B cell (primary cell): ENCODE measurements around the gene ADAMTS13. TPM values are rescaled to one million over a fixed set of nuclear protein-coding genes. Genes with fewer than 3 reads are reported as not detected.

Experiments
- ATAC-seq: fragments of 200-7000 bp; cut with Tn5 transposase; one replicate; pipeline ENCODE4 v1.10.0; 2021; ENCODE audit warnings: low read depth, mild to moderate bottlenecking, moderate number of reproducible peaks, moderate library complexity
- CTCF ChIA-PET: fragments of 350-600 bp; sonication (Branson Sonifier 250); formaldehyde crosslinking; loops from one replicate; lab custom pipeline; 2021; ENCODE audit warnings: antibody characterized with exemption, inconsistent platforms; lab: Charles Lee
- POLR2A ChIA-PET: fragments of 350-600 bp; sonication (Branson Sonifier 250); formaldehyde crosslinking; loops from one replicate; lab custom pipeline; 2021; ENCODE audit warnings: antibody characterized with exemption; lab: Charles Lee
- DNase-seq: peaks from one replicate; pipeline ENCODE4 v3.0.0; 2013
- H2AFZ ChIP-seq: 2 replicates; pipeline ENCODE4 v1.6.1; 2012; ENCODE audit warnings: mild to moderate bottlenecking, low read depth, low read length; ENCODE audit not compliant: insufficient read depth, poor library complexity, severe bottlenecking
- H3K27ac ChIP-seq, 2 donors: 1 replicate in 1 of 2; 2 replicates in 1 of 2; pipeline ENCODE4 v1.5.1; 2012 to 2013; ENCODE audit warnings: low read length in 2 of 2, mild to moderate bottlenecking in 2 of 2, moderate library complexity in 1 of 2
- H3K27me3 ChIP-seq, 4 experiments: fragments of 200-600 bp in 1 of 4; sonication (generic) in 1 of 4; replicated peaks in 1 of 4; 1 replicate in 2 of 4; 2 replicates in 2 of 4; pipeline versions ENCODE4 v1.6.1 to v1.7.0; 2013 to 2016; ENCODE audit warnings: low read length in 3 of 4, mild to moderate bottlenecking in 2 of 4, mixed read lengths in 1 of 4, moderate library complexity in 1 of 4; ENCODE audit not compliant: insufficient read depth in 4 of 4, control insufficient read depth in 3 of 4; ENCODE audit errors: control extremely low read depth in 1 of 4
- H3K36me3 ChIP-seq, 2 experiments: replicated peaks in 1 of 2; 1 replicate in 1 of 2; 2 replicates in 1 of 2; pipeline versions ENCODE4 v1.6.1 to v1.7.1; 2013; ENCODE audit warnings: low read length in 1 of 2; ENCODE audit not compliant: insufficient read depth in 2 of 2, control insufficient read depth in 1 of 2; ENCODE audit errors: control extremely low read depth in 1 of 2, extremely low read depth in 1 of 2
- H3K4me1 ChIP-seq, 2 donors: fragments of 200-600 bp in 1 of 2; sonication (generic) in 1 of 2; 1 replicate in 1 of 2; 2 replicates in 1 of 2; pipeline versions ENCODE4 v1.5.1 to v1.6.1; 2013 to 2017; ENCODE audit warnings: low read length in 2 of 2; ENCODE audit not compliant: control insufficient read depth in 2 of 2, insufficient read depth in 2 of 2
- H3K4me2 ChIP-seq: replicated peaks from 2 replicates; pipeline ENCODE3; 2012; ENCODE audit warnings: mild to moderate bottlenecking, low read depth, low read length; ENCODE audit not compliant: poor library complexity, severe bottlenecking
- H3K4me3 ChIP-seq, 5 experiments: fragments of 200-600 bp in 1 of 5; sonication (generic) in 1 of 5; 1 replicate in 3 of 5; 2 replicates in 2 of 5; pipeline versions ENCODE4 v1.5.1 to v1.7.0; 2011 to 2016; ENCODE audit warnings: low read length in 4 of 5, mild to moderate bottlenecking in 4 of 5, low read depth in 2 of 5, control low read depth in 1 of 5, moderate library complexity in 1 of 5; ENCODE audit not compliant: insufficient read depth in 1 of 5; ENCODE audit errors: control extremely low read depth in 1 of 5, extremely low read depth in 1 of 5
- H3K79me2 ChIP-seq: fragments of 200-600 bp; sonication (generic); one replicate; pipeline ENCODE4 v1.6.0; 2016; ENCODE audit warnings: low read length; ENCODE audit not compliant: control insufficient read depth, insufficient read depth
- H3K9ac ChIP-seq: fragments of 200-600 bp; sonication (generic); 2 replicates; pipeline ENCODE4 v1.6.1; 2017; ENCODE audit warnings: mild to moderate bottlenecking, low read length, moderate library complexity
- H3K9me3 ChIP-seq, 3 donors: one replicate each; pipeline versions ENCODE4 v1.6.1 to v1.7.1; 2013; ENCODE audit warnings: low read length in 2 of 3; ENCODE audit not compliant: control insufficient read depth in 2 of 3, insufficient read depth in 1 of 3; ENCODE audit errors: control extremely low read depth in 1 of 3
- H4K20me1 ChIP-seq: 2 replicates; pipeline ENCODE4 v1.6.0; 2012; ENCODE audit warnings: mild to moderate bottlenecking, low read length; ENCODE audit not compliant: insufficient read depth, control insufficient read depth, poor library complexity, severe bottlenecking
- H3K27ac Mint-ChIP-seq: one replicate; pipeline ENCODE4 v1.8.0; 2021; ENCODE audit warnings: mixed read lengths
- H3K27me3 Mint-ChIP-seq: one replicate; pipeline ENCODE4 v1.8.0; 2021; ENCODE audit warnings: mixed read lengths
- H3K4me1 Mint-ChIP-seq: one replicate; pipeline ENCODE4 v1.8.0; 2021; ENCODE audit warnings: mixed read lengths
- H3K4me3 Mint-ChIP-seq: one replicate; pipeline ENCODE4 v1.8.0; 2021; ENCODE audit warnings: mixed read lengths
- H3K9me3 Mint-ChIP-seq: one replicate; pipeline ENCODE4 v1.8.0; 2022; ENCODE audit warnings: mixed read lengths; ENCODE audit not compliant: insufficient read depth
- CTCF ChIP-seq: fragments of 200-600 bp; IDR thresholded peaks from one replicate; pipeline ENCODE4 v1.8.0; 2022; ENCODE audit warnings: antibody characterized with exemption, mild to moderate bottlenecking
- EZH2 ChIP-seq: IDR thresholded peaks from 2 replicates; pipeline ENCODE4 v1.6.1; 2012; ENCODE audit warnings: borderline replicate concordance, low read depth, mild to moderate bottlenecking, moderate library complexity, low read length; ENCODE audit not compliant: insufficient read depth, poor library complexity, severe bottlenecking
- WGBS: methylation state at CpG from one replicate; pipeline ENCODE4 v1.1.5; 2013; ENCODE audit warnings: missing lambda C conversion rate; ENCODE audit not compliant: insufficient coverage; 5-methylcytosine and 5-hydroxymethylcytosine counted together
- intact Hi-C: fragments of 100-400 bp; cut with micrococcal nuclease; formaldehyde crosslinking; loops from one replicate; pipeline ENCODE4 v1.10.0; 2022
- polyA plus RNA-seq: library from polyadenylated mRNA; depleted of rRNA; stranded (reverse); fragments of >200 nt; gene quantifications from 2 replicates; pipeline ENCODE4 v1.2.3, GENCODE V29; 2012
- total RNA-seq, 2 donors: library from RNA; stranded (reverse); fragments of 120-200 nt in 1 of 2; gene quantifications; 1 replicate in 1 of 2; 2 replicates in 1 of 2; pipeline versions ENCODE4 v1.2.3 to v1.2.4, GENCODE V29; 2013 to 2022

ADAMTS13 gene
- total and polyA plus RNA-seq, 2 donors (not counting 1 experiment from before 2014, with no cell fraction given) = 2.5 to 5.7 TPM

- H3K4me1 Mint-ChIP-seq = peaks cover 23% of the 10 kb centered on the region
Measured at GRCh38 chr9:133459476-133460404, 37.6 kb downstream of the ADAMTS13 start, which contains the start of gene CACFD1. TSS of gene CACFD1 (plus strand) at chr9:133459978. CDS start at chr9:133460067, 89 bp downstream.

More at GRCh38 chr9:133459476-133460404, 37.6 kb downstream of the ADAMTS13 start, which contains the start of gene CACFD1:
- H3K27me3 ChIP-seq = no peaks in the 10 kb centered on the region
- no peaks in the 10 kb centered on the region for H3K27me3 Mint-ChIP-seq
- ChIA-PET CTCF (interaction anchor here (1.0 to 2.2 kb wide), 7 partner anchors 20 to 274 kb away, joined by 3 to 6 read pairs (median 4); no protein-coding TSS in a partner anchor), POLR2A (interaction anchor here (0.5 to 2.8 kb wide), 10 partner anchors 17 to 496 kb away, joined by 3 to 28 read pairs (median 4); partner anchors contain the start of genes MED22, REXO4, RPL7A and SLC2A6)
- intact Hi-C loops = loop anchor here (1.0 to 2.0 kb wide), 8 partner anchors 18 to 123 kb away; partner anchors contain the start of genes MED22, REXO4, RPL7A and SLC2A6
- peak; percentile 97 for DNase-seq
- H3K9me3 ChIP-seq = no peaks in the 10 kb centered on the region
- no peaks in the 10 kb centered on the region for H3K9me3 Mint-ChIP-seq
- peaks cover 9% of the 10 kb centered on the region for H4K20me1 ChIP-seq
- H3K36me3 ChIP-seq = peaks cover 0 to 3% of the 10 kb centered on the region in 2 experiments
- peak within 1 kb of the TSS; percentile 94 for H3K4me3 Mint-ChIP-seq
- peak within 1 kb of the TSS; percentile 98 for H3K9ac ChIP-seq
- peaks cover 13% of the 10 kb centered on the region for H3K79me2 ChIP-seq
- peak within 1 kb of the TSS; percentile 80 for H2AFZ ChIP-seq
- under 1% methylated on average over 76 of the region's 86 CpGs for WGBS
- TF ChIP-seq EZH2 (no peak), CTCF (no peak)
- H3K4me1 ChIP-seq = peaks cover 13 to 35% of the 10 kb centered on the region in 2 donors
- peak within 1 kb of the TSS; percentile 85 for H3K4me2 ChIP-seq
- H3K4me3 ChIP-seq = peak within 1 kb of the TSS; percentile 31 to 86 (median 79)
- peak within 1 kb of the TSS; percentile 83 to 98 for H3K27ac ChIP-seq
- H3K27ac Mint-ChIP-seq = peak within 1 kb of the TSS; percentile 99
- peak; percentile 74 for ATAC-seq
